Stimulated activated naive CD4-positive, alpha-beta T cell (primary cell): Measurements from ENCODE around the gene CDRT4.
"Not testable (repeated sequence)": the region's sequence is repeated elsewhere in the genome, so short reads cannot be mapped to it uniquely, and the experiment has no call there.

Source experiments
- DNase-seq, 6 experiments: peaks; one replicate each; lab custom pipeline; 2025; lab: John Stamatoyannopoulos, UW

CDRT4 gene

GRCh38 chr17:15456972-15457722, 10.3 kb downstream of the CDRT4 start:
- DNase-seq = no peak

DNA sequence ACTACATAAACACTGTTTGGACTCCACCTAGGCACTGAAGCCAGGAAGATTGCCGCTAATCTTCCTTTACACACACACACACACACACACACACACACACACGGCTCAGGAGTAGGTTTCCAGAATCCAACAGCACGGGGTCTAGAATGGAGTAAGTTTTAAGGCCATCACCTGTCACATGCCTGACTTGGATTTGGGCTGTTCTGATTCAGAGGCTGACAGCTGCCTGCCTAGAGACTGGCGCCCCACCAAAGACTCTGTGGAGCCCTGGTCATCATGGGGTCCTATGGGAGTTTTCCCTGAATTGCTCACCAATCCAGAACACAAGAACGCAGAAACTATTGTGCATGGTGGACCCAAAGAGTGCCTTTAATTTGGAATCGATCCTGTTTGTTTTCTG, 10.9 kb downstream of the CDRT4 start:
- no peak for DNase-seq

DNA sequence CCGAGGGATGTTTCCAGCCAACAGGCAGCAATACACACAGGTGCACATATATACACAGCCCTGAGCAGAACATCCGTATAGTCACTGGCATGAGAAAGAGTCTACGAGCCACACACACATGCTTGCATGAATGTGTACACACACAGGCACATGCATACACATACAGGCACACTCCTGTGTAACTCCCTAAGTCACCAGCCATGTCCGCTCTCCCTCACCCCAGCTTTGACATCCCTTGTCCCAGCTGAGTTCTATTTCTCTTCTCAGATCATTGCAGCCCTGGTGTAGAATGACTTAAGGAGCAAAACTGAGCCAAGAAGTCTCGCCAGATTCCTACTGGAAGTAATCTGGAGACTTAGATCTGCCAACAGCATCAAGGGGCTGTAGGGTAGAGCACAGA, 13.1 kb downstream of the CDRT4 start:
- DNase-seq = no peak

DNA sequence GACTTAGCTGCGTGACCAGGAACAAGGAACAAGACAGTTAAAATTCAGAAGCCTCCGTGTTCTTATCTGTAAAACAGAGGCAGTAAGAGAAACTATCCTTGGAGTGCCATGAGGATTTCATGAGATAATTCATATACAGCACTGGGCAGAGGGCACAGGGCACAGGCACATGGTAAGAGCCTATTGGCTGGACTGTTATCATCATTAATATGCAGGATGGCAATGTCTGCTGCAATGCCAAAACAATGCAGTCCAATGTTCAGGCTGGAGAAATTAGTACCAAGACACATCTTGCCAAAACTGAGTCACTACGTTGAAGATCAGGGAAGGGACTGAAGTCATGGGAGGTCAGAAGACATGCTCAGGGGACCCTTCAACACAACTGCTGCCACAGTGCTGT, 13.6 kb downstream of the CDRT4 start:
- no peak for DNase-seq

DNA sequence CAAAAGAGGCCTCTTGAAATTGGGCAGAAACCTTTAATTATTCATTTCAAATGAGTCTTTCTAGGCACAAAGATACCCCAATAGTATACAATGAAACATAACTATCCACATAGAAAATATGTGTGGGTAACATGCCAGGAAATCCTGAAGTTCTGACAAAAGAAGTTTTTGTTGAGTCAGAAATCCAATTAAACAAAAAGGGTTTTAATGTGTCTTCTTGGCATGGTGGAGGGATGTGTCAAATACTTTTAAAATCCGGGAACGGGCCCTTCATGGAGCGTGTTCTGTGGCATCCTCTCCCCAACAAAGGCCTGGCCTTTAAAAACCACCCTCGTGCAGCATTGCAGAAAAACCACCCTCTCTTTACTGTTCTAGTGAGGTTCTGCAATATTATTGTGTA, 14.2 kb downstream of the CDRT4 start:
- no peak for DNase-seq

DNA sequence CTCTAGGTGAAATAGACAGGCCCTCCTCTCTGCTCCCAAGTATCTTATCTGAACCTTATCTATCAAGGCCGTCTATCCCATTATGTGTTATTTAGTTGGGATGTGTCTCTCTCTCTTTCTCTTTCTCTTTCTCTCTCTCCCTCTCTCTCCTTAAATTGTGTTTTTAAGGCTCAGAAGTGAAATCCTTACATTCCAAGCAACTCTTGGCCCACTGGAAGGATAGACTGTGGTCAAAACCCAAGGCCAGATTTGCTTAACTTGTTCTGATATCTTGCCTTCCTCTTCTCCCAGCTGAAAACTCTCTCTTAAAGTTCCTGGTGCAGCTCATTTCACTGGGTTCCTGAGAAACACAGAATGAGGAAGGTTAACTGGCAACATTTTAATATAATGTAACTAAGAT, 14.7 kb downstream of the CDRT4 start:
- no peak for DNase-seq

DNA sequence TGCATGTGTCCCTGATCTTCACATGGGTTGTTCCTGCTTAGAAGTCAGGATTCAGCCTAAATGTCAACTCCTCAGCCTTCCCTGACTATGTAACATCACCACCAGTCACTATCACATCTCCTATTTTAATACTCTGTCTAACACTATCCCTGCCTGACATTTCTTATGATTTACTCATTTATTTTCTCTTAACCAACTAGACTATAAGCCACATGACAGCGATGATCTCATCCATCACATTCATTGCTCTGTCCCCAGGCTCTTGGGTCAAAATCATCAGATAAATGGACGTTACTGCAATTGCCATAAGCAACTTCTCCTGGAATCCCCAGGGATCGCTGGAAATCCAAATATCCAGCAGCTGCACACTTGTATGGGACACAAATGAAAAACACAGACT, 15.7 kb downstream of the CDRT4 start:
- DNase-seq = no peak

- DNase-seq = no peak
Observed at GRCh38 chr17:15448580-15448956, 18.9 kb downstream of the CDRT4 start.

DNA sequence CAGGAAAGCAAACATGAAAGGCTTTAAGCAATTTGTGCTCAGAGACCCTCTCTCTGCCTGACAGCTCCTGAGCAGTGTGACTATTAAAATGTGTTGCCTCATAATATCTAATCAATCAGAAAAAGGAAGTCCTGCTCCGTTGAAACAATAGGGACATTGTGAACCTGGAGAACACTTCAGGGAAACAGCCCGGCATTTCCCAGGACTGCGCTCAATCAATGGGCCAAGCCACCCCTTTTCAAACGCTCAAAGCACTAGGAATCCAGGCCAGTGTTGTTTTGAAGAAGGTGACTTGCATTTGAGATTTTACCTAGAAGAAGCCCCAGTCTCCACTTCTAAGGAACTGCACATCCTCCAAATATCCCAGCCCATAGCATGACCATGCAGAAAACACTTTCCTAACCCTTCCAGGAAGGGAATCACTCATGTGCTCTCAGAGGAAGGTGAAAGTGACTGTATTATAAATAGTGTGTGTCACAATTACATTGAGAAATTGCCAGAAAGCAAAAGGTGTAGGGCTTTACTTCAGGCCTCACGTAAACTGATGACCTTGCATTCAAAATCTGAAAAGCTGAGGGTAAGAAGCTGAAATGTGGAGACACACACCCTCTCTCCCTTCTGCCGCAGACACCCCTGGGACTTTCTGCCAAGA, 19.4 kb downstream of the CDRT4 start:
- no peak for DNase-seq

GRCh38 chr17:15446036-15446435, 21.4 kb downstream of the CDRT4 start:
- no peak for DNase-seq

DNA sequence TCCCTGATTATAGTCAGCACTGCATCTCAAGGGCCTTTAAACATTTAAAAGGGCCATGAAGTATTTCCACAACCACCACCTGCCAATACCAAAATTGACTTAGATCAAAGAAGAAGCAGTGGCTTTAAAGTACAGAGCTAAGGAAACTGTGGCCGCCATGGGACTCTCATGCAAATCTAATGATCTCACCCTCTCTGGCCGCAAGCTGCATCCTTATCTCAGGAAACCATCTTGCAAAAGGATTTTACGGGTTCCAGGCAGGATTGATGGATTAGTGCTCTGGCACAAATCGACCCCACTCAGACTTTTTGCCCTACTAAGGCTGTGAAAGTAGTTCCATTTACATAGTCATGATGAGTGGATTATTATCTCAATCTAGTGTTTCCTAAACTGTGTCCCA, 22.6 kb downstream of the CDRT4 start:
- DNase-seq = peak in 1 of 6 experiments; percentile 11

GRCh38 chr17:15442311-15443180, 24.9 kb downstream of the CDRT4 start:
- DNase-seq = no peak

GRCh38 chr17:15441315-15441714, 26.1 kb downstream of the CDRT4 start:
- no peak for DNase-seq

- no peak for DNase-seq
Observed at GRCh38 chr17:15440347-15440746, 27.1 kb downstream of the CDRT4 start.

DNA sequence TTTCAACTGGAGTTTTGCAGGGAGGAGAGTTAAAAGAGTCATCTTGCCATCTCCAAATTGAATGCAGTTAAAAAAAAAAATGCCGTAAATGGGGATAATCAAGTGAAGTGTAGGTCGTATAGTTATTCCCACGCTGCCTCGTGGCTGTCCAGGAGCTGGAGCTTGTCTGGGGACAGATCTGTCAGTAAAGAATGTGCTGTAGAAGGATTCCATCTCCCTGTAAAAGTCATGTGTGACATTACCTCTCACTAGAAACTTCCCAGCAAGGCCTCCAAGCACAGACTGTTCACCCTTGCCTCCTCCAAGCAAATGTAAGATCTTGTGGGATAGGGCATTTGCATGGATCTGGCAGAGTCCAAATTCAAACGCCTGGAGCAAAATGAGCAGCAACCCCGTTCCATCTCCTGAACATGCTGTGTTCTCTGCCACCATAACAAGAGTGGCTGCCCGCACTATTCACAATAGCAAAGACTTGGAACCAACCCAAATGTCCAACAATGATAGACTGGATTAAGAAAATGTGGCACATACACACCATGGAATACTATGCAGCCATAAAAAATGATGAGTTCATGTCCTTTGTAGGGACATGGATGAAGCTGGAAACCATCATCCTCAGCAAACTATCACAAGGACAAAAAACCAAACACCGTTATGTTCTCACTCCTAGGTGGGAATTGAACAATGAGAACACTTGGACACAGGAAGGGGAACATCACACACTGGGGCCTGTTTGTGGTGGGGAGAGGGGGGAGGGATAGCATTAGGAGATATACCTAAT, 28.0 kb downstream of the CDRT4 start:
- not testable (repeated sequence) for DNase-seq

DNA sequence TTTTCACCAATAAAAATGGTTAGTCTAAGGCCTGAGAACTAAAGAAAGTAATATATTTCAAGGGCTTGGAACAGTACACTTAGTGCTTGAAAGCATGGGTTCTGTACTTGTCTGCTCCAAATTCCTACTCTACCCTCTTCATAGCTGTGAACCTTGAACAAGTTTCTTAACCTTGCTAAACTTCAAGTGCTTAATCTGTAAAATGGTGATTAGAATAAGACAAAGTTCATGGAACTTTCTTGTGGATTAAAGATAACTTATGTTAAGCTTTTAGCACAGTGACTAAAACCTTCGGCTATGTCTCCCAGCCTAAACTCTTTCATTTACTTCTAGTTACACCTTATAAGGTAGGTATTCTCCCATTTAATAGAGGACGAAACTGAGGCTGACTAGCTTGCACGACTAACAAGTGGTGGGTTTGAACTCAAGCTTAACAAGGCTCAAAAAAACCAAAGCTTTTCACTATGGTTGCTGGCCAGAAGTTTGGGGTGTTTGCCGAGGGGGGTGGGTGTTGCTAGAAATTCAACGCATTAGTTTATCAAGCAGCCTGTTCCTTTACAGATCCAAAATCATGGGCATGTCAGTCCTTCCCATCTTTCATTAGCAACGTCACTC, 28.8 kb downstream of the CDRT4 start:
- DNase-seq = no peak

- DNase-seq = no peak
Observed at GRCh38 chr17:15437303-15437635, 30.2 kb downstream of the CDRT4 start.

DNA sequence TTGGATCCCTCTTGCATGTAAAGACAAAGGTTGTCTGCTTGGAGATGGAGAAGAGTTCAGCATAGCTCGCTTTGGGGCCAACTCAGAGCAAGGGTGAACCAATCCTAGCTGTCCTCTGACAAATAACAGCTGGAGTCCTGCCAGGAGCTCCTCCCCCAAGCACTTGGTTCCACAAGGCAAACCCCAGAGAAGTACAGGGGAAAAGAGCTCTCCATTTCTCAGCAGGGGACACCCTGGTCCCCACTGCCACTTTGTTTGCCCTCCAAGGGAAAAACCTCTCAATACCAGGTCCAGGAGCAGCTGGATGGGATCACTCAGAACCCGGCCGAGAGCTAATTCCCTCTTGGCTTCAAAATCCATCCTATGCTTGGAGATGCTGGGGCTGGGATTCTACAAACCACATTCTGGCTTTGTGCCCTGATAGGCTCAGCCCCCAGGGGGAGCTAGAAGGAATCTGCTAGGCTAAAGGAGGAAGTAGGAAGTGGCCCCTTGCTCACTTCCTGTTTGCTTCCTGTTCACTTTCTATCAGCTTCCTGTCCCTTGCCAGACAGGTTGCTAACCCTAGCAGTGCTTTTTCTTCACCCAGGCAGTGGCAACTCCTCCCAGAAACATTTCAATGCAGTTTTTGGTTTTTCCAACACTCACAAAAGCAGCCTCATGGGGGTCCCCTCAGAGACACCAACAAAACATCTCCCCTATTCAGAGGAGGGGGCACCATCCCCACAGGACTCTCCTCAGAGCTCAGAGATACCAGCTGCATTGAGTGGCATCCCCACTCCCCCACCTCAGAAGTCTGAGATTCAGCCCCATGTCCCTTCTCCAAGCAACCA, 30.7 kb downstream of the CDRT4 start:
- peak in 4 of 6 experiments; percentile 8 to 40 (median 24) for DNase-seq

- no peak for DNase-seq
Observed at GRCh38 chr17:15434956-15435355, 32.5 kb downstream of the CDRT4 start.

- no peak for DNase-seq
Observed at GRCh38 chr17:15432807-15433611, 34.4 kb downstream of the CDRT4 start.
